ENCODE results near the gene LCE2A. TPM values are rescaled to one million over a fixed set of nuclear protein-coding genes. Genes with fewer than 3 reads are reported as not detected.

LCE2A gene
- total and polyA plus RNA-seq, 9 of the 15 experiments (the other 6 are each of a cell fraction or from before 2014, with no cell fraction given): not detected

DNA sequence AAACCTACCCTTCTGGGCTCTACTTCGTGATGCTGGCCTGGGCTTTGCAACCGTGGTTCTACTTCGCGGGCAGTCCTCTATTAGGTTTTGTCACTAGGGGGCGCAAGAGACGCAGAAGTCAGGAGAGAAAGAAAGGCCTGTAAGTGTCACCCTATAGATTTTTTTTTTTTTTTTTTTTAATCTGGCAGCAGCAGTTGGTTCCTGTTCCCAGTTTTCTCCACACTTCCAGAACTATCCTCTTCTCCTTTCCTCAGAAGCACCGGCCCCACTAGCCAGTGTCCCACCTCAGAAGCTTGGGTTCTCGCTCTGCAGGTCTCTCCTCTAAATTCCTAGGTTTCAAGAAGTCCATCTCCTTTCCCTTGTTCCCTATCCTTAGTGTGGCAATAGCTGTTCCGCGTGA, 44.0 kb upstream of the LCE2A start (continued):
- TF ChIP-seq RAD21 (CRISPR knock-in tag; conservative IDR thresholded peaks at IDR 0.05 in 1 of 2, IDR thresholded peaks at IDR 0.05 in 1 of 2) (peak; percentile 42 to 54), MXI1 (IDR thresholded peaks at IDR 0.05; ENCODE audit: low read depth, low read length) (no peak), OTX1 (CRISPR knock-in tag; IDR thresholded peaks at IDR 0.05) (no peak), ZNF384 (IDR thresholded peaks at IDR 0.05; ENCODE audit: low read depth, low read length) (peak; percentile 89), ZNF79 (CRISPR knock-in tag; IDR thresholded peaks at IDR 0.05; ENCODE audit: low read depth) (no peak), KLF16 (IDR thresholded peaks at IDR 0.05) (peak; percentile 27; the same call in 1 of the 2 replicates), SRSF9 (IDR thresholded peaks at IDR 0.05; ENCODE audit: borderline replicate concordance, low read depth, low read length) (no peak), NR2F6 (CRISPR knock-in tag; IDR thresholded peaks at IDR 0.05) (no peak), ZNF12 (CRISPR knock-in tag; IDR thresholded peaks at IDR 0.05) (no peak), BRCA1 (IDR thresholded peaks at IDR 0.05) (no peak), BRCA1 (CRISPR knock-in tag; IDR thresholded peaks at IDR 0.05) (no peak), HNRNPK (IDR thresholded peaks at IDR 0.05; ENCODE audit: low read depth, low read length, poor library complexity, severe bottlenecking) (no peak), NR3C1 (CRISPR knock-in tag; IDR thresholded peaks at IDR 0.05) (no peak), ARID2 (IDR thresholded peaks at IDR 0.05) (no peak), TRIM24 (IDR thresholded peaks at IDR 0.05) (no peak), ZNF561 (CRISPR knock-in tag; conservative IDR thresholded peaks at IDR 0.05) (no peak), SMC3 (conservative IDR thresholded peaks at IDR 0.05; ENCODE audit: insufficient read depth, low read depth, low read length) (peak; percentile 50), SNRNP70 (optimal IDR thresholded peaks at IDR 0.05; ENCODE audit: low read depth, low read length) (no peak), TARDBP (IDR thresholded peaks at IDR 0.05) (no peak), ZFP36 (IDR thresholded peaks at IDR 0.05; ENCODE audit: low read depth, low read length, partially characterized antibody) (no peak), STAT5B (CRISPR knock-in tag; IDR thresholded peaks at IDR 0.05) (no peak), RNF2 (IDR thresholded peaks at IDR 0.05) (no peak), ATF1 (CRISPR knock-in tag; IDR thresholded peaks at IDR 0.05) (no peak), ATF1 (tag; IDR thresholded peaks at IDR 0.05) (no peak), ZC3H4 (CRISPR knock-in tag; IDR thresholded peaks at IDR 0.05; ENCODE audit: borderline replicate concordance) (no peak)
- TF ChIP-seq, protein P1, sequence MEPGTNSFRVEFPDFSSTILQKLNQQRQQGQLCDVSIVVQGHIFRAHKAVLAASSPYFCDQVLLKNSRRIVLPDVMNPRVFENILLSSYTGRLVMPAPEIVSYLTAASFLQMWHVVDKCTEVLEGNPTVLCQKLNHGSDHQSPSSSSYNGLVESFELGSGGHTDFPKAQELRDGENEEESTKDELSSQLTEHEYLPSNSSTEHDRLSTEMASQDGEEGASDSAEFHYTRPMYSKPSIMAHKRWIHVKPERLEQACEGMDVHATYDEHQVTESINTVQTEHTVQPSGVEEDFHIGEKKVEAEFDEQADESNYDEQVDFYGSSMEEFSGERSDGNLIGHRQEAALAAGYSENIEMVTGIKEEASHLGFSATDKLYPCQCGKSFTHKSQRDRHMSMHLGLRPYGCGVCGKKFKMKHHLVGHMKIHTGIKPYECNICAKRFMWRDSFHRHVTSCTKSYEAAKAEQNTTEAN (CRISPR knock-in tag; IDR thresholded peaks at IDR 0.05): no peak
- TF ChIP-seq, protein P2, sequence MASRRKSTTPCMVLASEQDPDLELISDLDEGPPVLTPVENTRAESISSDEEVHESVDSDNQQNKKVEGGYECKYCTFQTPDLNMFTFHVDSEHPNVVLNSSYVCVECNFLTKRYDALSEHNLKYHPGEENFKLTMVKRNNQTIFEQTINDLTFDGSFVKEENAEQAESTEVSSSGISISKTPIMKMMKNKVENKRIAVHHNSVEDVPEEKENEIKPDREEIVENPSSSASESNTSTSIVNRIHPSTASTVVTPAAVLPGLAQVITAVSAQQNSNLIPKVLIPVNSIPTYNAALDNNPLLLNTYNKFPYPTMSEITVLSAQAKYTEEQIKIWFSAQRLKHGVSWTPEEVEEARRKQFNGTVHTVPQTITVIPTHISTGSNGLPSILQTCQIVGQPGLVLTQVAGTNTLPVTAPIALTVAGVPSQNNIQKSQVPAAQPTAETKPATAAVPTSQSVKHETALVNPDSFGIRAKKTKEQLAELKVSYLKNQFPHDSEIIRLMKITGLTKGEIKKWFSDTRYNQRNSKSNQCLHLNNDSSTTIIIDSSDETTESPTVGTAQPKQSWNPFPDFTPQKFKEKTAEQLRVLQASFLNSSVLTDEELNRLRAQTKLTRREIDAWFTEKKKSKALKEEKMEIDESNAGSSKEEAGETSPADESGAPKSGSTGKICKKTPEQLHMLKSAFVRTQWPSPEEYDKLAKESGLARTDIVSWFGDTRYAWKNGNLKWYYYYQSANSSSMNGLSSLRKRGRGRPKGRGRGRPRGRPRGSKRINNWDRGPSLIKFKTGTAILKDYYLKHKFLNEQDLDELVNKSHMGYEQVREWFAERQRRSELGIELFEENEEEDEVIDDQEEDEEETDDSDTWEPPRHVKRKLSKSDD (conservative IDR thresholded peaks at IDR 0.05; ENCODE audit: low read length): no peak
- TF ChIP-seq, protein P3, sequence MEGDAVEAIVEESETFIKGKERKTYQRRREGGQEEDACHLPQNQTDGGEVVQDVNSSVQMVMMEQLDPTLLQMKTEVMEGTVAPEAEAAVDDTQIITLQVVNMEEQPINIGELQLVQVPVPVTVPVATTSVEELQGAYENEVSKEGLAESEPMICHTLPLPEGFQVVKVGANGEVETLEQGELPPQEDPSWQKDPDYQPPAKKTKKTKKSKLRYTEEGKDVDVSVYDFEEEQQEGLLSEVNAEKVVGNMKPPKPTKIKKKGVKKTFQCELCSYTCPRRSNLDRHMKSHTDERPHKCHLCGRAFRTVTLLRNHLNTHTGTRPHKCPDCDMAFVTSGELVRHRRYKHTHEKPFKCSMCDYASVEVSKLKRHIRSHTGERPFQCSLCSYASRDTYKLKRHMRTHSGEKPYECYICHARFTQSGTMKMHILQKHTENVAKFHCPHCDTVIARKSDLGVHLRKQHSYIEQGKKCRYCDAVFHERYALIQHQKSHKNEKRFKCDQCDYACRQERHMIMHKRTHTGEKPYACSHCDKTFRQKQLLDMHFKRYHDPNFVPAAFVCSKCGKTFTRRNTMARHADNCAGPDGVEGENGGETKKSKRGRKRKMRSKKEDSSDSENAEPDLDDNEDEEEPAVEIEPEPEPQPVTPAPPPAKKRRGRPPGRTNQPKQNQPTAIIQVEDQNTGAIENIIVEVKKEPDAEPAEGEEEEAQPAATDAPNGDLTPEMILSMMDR (IDR thresholded peaks at IDR 0.05 in 2 of 3, conservative IDR thresholded peaks at IDR 0.05 in 1 of 3; ENCODE audit: insufficient read depth in 2 of 3, low read depth in 1 of 3, low read length in 3 of 3): peak; percentile 78 to 83 (median 83)

Measured in K562 (cell line).